ENCODE measurements around the gene SLC22A2.

SLC22A2 gene

DNA sequence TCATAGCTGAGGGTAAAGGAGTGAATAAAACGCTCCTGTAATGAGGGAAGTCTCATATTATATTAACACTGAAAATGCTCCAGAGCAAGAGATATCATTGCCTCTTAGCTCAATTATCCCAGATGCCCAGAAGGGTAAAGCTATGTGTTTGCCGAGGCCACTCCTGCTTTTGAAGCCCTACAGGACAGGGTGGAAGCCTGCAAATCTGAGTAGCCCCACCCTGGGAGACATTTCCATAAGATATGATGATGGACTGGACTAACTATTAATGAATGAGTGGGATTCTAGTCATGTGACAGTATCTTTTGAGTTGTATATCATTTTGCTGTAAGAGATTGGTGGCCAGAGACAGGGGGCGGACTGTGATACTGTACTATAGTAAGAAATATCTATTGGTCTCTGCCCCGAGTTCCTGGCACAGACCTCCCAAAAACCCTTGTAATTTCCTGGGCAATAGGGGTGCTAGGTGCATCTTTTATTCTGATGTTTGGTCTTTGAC lies 10.5 kb upstream of the SLC22A2 start:
- no peaks in the 10 kb centered on the region for H3K4me1 ChIP-seq (ENCODE audit: insufficient read depth, low read length, poor library complexity, severe bottlenecking)
- no peaks in the 10 kb centered on the region for H4K20me1 ChIP-seq (ENCODE audit: insufficient read depth, low read length, poor library complexity, severe bottlenecking)
- no peaks in the 10 kb centered on the region for H3K79me2 ChIP-seq (ENCODE audit: insufficient read depth, low read length)
- no peaks in the 10 kb centered on the region for H3K27me3 ChIP-seq (ENCODE audit: insufficient read depth, low read length, poor library complexity, severe bottlenecking)
- no peaks in the 10 kb centered on the region for H3K9me3 ChIP-seq (ENCODE audit: insufficient read depth, low read depth, low read length)
- H2AFZ ChIP-seq (ENCODE audit: low read length): no peak overlapping the region
- H3K9ac ChIP-seq (ENCODE audit: low read depth, low read length, poor library complexity, severe bottlenecking): no peak overlapping the region
- no peaks in the 10 kb centered on the region for H3F3A ChIP-seq (ENCODE audit: low read depth)
- no peak overlapping the region for H3K4me2 ChIP-seq (ENCODE audit: low read depth, low read length, poor library complexity, severe bottlenecking)
- no peaks in the 10 kb centered on the region for H3K9me2 ChIP-seq (replicated peaks; ENCODE audit: low read depth, low read length)
- no peak overlapping the region for H3K4me3 ChIP-seq (ENCODE audit: low read length, poor library complexity, severe bottlenecking)
- no peaks in the 10 kb centered on the region for H3K36me3 ChIP-seq (ENCODE audit: insufficient read depth, low read length)
- no peak for TF ChIP-seq EZH2phosphoT487 (IDR thresholded peaks at IDR 0.05; ENCODE audit: borderline replicate concordance)
- TF ChIP-seq, protein P1, sequence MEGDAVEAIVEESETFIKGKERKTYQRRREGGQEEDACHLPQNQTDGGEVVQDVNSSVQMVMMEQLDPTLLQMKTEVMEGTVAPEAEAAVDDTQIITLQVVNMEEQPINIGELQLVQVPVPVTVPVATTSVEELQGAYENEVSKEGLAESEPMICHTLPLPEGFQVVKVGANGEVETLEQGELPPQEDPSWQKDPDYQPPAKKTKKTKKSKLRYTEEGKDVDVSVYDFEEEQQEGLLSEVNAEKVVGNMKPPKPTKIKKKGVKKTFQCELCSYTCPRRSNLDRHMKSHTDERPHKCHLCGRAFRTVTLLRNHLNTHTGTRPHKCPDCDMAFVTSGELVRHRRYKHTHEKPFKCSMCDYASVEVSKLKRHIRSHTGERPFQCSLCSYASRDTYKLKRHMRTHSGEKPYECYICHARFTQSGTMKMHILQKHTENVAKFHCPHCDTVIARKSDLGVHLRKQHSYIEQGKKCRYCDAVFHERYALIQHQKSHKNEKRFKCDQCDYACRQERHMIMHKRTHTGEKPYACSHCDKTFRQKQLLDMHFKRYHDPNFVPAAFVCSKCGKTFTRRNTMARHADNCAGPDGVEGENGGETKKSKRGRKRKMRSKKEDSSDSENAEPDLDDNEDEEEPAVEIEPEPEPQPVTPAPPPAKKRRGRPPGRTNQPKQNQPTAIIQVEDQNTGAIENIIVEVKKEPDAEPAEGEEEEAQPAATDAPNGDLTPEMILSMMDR (conservative IDR thresholded peaks at IDR 0.05; ENCODE audit: low read length): no peak

DNA sequence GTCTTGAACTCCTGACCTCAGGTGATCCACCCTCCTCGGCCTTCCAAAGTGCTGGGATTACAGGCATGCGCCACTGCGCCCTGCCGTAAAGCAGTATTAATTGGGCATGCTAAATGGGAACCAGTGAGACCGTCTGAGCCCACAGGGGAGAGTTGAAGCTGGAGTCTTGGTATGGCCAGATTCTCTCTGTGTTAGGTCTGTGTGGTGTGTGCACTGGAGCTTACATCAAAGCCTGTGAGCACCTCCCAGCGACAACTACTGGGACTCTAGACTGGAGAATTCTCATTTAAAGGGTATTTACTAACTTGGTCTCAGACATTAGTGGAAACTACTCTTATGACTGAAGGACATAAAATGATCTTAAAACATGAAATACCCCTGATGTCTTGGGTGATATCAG lies 8.5 kb upstream of the SLC22A2 start:
- H3K9me2 ChIP-seq (replicated peaks; ENCODE audit: low read depth, low read length): no peaks in the 10 kb centered on the region
- no peak overlapping the region for H3K9ac ChIP-seq (ENCODE audit: low read depth, low read length, poor library complexity, severe bottlenecking)
- no peaks in the 10 kb centered on the region for H3K36me3 ChIP-seq (ENCODE audit: insufficient read depth, low read length)
- no peaks in the 10 kb centered on the region; the same call in 1 of the 2 replicates for H3K9me3 ChIP-seq (ENCODE audit: insufficient read depth, low read depth, low read length)
- H3K4me2 ChIP-seq (ENCODE audit: low read depth, low read length, poor library complexity, severe bottlenecking): no peak overlapping the region
- no peaks in the 10 kb centered on the region for H3K4me1 ChIP-seq (ENCODE audit: insufficient read depth, low read length, poor library complexity, severe bottlenecking)
- no peaks in the 10 kb centered on the region for H3F3A ChIP-seq (ENCODE audit: low read depth)
- H3K79me2 ChIP-seq (ENCODE audit: insufficient read depth, low read length): no peaks in the 10 kb centered on the region
- H3K4me3 ChIP-seq (ENCODE audit: low read length, poor library complexity, severe bottlenecking): no peak overlapping the region
- H4K20me1 ChIP-seq (ENCODE audit: insufficient read depth, low read length, poor library complexity, severe bottlenecking): no peaks in the 10 kb centered on the region
- no peaks in the 10 kb centered on the region for H3K27me3 ChIP-seq (ENCODE audit: insufficient read depth, low read length, poor library complexity, severe bottlenecking)
- TF ChIP-seq, protein P1 (conservative IDR thresholded peaks at IDR 0.05; ENCODE audit: low read length): no peak
- no peak overlapping the region for H2AFZ ChIP-seq (ENCODE audit: low read length)

DNA sequence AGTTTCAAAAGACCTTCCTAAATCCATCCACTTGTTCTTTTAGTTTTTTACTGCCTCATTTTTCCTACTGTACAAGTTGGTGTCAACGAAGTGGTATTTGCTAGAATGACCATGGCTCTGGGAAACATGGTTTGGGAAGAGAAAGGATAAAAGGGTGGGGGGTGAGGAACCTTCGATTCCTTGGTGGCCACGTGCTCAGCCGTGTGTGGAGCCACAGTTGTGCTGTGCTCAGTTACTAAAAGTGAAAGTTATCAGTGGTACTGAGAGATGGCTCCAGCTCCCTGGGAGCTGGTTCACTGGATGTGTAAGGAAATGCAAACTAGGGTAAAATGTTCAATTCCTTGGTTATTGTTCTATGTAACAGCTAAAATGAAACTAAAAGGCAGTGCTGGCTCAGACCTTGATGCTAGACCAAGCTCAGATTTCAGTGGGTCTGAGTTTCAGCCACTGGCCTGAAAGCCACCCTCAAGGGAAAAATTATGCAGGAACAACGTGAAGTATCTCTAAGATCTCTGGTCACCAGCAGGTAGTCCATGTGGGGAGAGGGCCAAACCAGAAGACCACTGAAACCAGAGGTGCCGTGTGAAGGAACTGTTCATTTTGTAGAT lies 7.4 kb upstream of the SLC22A2 start:
- H3K36me3 ChIP-seq (ENCODE audit: insufficient read depth, low read length): no peaks in the 10 kb centered on the region
- H3K9ac ChIP-seq (ENCODE audit: low read depth, low read length, poor library complexity, severe bottlenecking): no peak overlapping the region
- no peaks in the 10 kb centered on the region for H3K9me2 ChIP-seq (replicated peaks; ENCODE audit: low read depth, low read length)
- H3F3A ChIP-seq (ENCODE audit: low read depth): no peaks in the 10 kb centered on the region
- no peak for TF ChIP-seq EZH2phosphoT487 (IDR thresholded peaks at IDR 0.05; ENCODE audit: borderline replicate concordance)
- TF ChIP-seq, protein P1 (conservative IDR thresholded peaks at IDR 0.05; ENCODE audit: low read length): no peak
- no peak overlapping the region for H2AFZ ChIP-seq (ENCODE audit: low read length)
- H3K9me3 ChIP-seq (ENCODE audit: insufficient read depth, low read depth, low read length): no peaks in the 10 kb centered on the region; the same call in 1 of the 2 replicates
- H4K20me1 ChIP-seq (ENCODE audit: insufficient read depth, low read length, poor library complexity, severe bottlenecking): no peaks in the 10 kb centered on the region
- no peaks in the 10 kb centered on the region for H3K4me1 ChIP-seq (ENCODE audit: insufficient read depth, low read length, poor library complexity, severe bottlenecking)
- no peak overlapping the region for H3K4me3 ChIP-seq (ENCODE audit: low read length, poor library complexity, severe bottlenecking)
- H3K4me2 ChIP-seq (ENCODE audit: low read depth, low read length, poor library complexity, severe bottlenecking): no peak overlapping the region
- H3K79me2 ChIP-seq (ENCODE audit: insufficient read depth, low read length): no peaks in the 10 kb centered on the region
- H3K27me3 ChIP-seq (ENCODE audit: insufficient read depth, low read length, poor library complexity, severe bottlenecking): no peaks in the 10 kb centered on the region

Data from Loucy (cell line).